Chondrocyte (in vitro differentiated cells): ENCODE results near the gene ALG8. TPM values are rescaled to one million over a fixed set of nuclear protein-coding genes. Genes with fewer than 3 reads are reported as not detected.

ENCODE experiments used
- DNase-seq: peaks from one replicate; pipeline ENCODE4 v3.0.0; 2021; ENCODE audit warnings: mixed read lengths, low spot score
- H3K27ac Mint-ChIP-seq: one replicate; pipeline ENCODE4 v1.8.0; 2021; ENCODE audit warnings: mild to moderate bottlenecking, moderate library complexity, mixed read lengths; ENCODE audit not compliant: unreplicated experiment
- H3K27me3 Mint-ChIP-seq: 2 replicates; pipeline ENCODE4 v1.8.0; 2021; ENCODE audit warnings: low read depth, mixed read lengths
- H3K36me3 Mint-ChIP-seq: 2 replicates; pipeline ENCODE4 v1.8.0; 2021; ENCODE audit warnings: low read depth, mixed read lengths
- H3K4me1 Mint-ChIP-seq: 2 replicates; pipeline ENCODE4 v1.8.0; 2021; ENCODE audit warnings: low read depth, mild to moderate bottlenecking, mixed read lengths
- H3K4me3 Mint-ChIP-seq: one replicate; pipeline ENCODE4 v1.8.0; 2021; ENCODE audit warnings: mild to moderate bottlenecking, moderate library complexity, mixed read lengths; ENCODE audit not compliant: unreplicated experiment
- H3K9me3 Mint-ChIP-seq: 2 replicates; pipeline ENCODE4 v1.8.0; 2021; ENCODE audit warnings: low read depth, mixed read lengths
- CTCF ChIP-seq: fragments of 200-600 bp; sonication (generic); IDR thresholded peaks from 2 replicates; pipeline ENCODE4 v1.5.0; 2021; ENCODE audit warnings: antibody characterized with exemption, mild to moderate bottlenecking, moderate library complexity
- total RNA-seq: library from RNA; stranded (reverse); gene quantifications from 3 replicates; pipeline ENCODE4 v1.2.1, GENCODE V29; 2021

ALG8 gene
- total RNA-seq, 1 donor from 2014 or later: 30.1 TPM

DNA sequence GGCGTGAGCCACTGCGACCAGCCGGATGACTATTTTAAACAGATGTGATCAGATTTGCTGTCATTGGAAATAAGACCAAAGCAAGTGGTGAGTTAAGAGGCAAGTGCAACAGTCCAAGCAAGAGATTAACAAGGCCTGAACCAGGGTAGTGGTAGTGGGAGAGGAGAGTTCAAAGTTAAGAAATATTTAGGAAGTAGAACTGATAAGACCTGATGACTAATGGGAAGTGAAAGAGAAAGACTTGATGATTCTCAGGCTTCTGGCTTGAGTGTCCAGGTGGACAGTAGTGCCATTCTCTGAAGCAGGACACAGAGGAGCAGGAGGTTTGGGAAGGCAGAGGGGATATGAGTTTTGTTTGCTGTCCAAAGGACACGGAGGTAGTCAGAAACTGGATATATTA is 67.0 kb downstream of the ALG8 start:
- Mint-ChIP-seq H3K36me3 (peaks cover 20% of the 10 kb centered on the region), H3K9me3 (no peaks in the 10 kb centered on the region), H3K27me3 (no peaks in the 10 kb centered on the region), H3K4me3 (no peak overlapping the region), H3K27ac (no peak overlapping the region), H3K4me1 (peaks cover 16% of the 10 kb centered on the region)
- no peak for DNase-seq
- no peak for TF ChIP-seq CTCF

DNA sequence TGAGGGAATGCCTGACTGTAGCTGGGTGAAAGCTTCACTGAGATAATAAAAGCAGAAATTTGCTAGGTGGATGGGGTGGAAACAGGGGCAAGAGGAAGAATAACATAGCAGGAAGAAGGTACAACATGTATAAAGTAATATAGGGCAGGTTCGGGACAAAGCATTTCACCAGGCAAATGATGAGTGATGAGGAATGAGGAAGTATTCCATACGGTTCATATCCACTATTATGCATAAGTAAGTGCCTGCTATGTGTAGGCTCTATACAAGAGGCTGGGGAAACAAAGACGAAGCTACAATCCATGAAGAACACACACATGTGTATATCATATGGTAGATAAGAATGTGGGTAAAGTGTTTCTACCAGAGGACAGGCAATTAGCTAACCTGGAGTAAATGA is 67.7 kb downstream of the ALG8 start:
- H3K27ac Mint-ChIP-seq: no peak overlapping the region
- peaks cover 14% of the 10 kb centered on the region for H3K4me1 Mint-ChIP-seq
- H3K9me3 Mint-ChIP-seq: no peaks in the 10 kb centered on the region
- TF ChIP-seq CTCF: no peak
- no peaks in the 10 kb centered on the region for H3K27me3 Mint-ChIP-seq
- H3K4me3 Mint-ChIP-seq: no peak overlapping the region
- peaks cover 22% of the 10 kb centered on the region for H3K36me3 Mint-ChIP-seq
- no peak for DNase-seq

- H3K9me3 Mint-ChIP-seq: no peaks in the 10 kb centered on the region
- H3K4me3 Mint-ChIP-seq: no peak overlapping the region
- TF ChIP-seq CTCF: no peak
- H3K4me1 Mint-ChIP-seq: peaks cover 8% of the 10 kb centered on the region
- no peak overlapping the region for H3K27ac Mint-ChIP-seq
- no peak for DNase-seq
- no peaks in the 10 kb centered on the region for H3K27me3 Mint-ChIP-seq
- peaks cover 22% of the 10 kb centered on the region for H3K36me3 Mint-ChIP-seq
Measured at GRCh38 chr11:78070621-78071020, 68.8 kb downstream of the ALG8 start.

GRCh38 chr11:78069465-78069864 is 70.0 kb downstream of the ALG8 start:
- H3K4me1 Mint-ChIP-seq: peaks cover under 1% of the 10 kb centered on the region

DNA sequence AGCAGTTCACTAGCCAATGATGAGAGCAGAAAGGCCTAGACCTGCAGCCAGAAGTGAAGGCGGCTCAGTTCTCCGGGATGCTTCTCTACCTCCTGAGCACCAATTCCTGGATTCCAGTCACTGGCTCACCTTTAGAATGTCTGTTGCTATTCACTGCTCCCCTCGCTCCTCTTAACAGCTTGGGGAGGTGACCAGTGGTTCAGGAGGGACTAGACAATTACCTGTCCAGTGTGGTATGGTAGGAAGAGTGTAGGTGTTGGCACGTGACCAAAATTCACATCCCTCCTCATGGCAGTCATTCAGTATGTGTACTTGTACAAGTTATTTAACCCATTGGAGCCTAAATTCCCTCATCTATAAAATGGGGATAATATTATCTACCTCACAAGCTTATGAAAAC is 71.7 kb downstream of the ALG8 start:
- DNase-seq: no peak
- no peaks in the 10 kb centered on the region for H3K4me1 Mint-ChIP-seq
- no peak for TF ChIP-seq CTCF
- no peaks in the 10 kb centered on the region for H3K27me3 Mint-ChIP-seq
- no peak overlapping the region for H3K4me3 Mint-ChIP-seq
- H3K27ac Mint-ChIP-seq: no peak overlapping the region
- H3K36me3 Mint-ChIP-seq: peaks cover 22% of the 10 kb centered on the region
- no peaks in the 10 kb centered on the region for H3K9me3 Mint-ChIP-seq

More at GRCh38 chr11:78069465-78069864, 70.0 kb downstream of the ALG8 start:
- no peak for DNase-seq
- H3K27ac Mint-ChIP-seq: no peak overlapping the region
- H3K4me3 Mint-ChIP-seq: no peak overlapping the region
- no peak for TF ChIP-seq CTCF
- no peaks in the 10 kb centered on the region for H3K9me3 Mint-ChIP-seq
- H3K27me3 Mint-ChIP-seq: no peaks in the 10 kb centered on the region
- H3K36me3 Mint-ChIP-seq: peaks cover 22% of the 10 kb centered on the region
